Kidney tubule cell (primary cell): Measurements from ENCODE around the gene CHST4.
"Not testable (repeated sequence)": the region's sequence is repeated elsewhere in the genome, so short reads cannot be mapped to it uniquely, and the experiment has no call there.

ENCODE experiments used
- DNase-seq: peaks from one replicate; pipeline ENCODE4 v3.0.0-alpha.2; 2018; ENCODE audit warnings: low spot score

CHST4 gene

GRCh38 chr16:71570144-71570543 is 43.9 kb downstream of the CHST4 start:
- DNase-seq = no peak

GRCh38 chr16:71572497-71573116 is 46.4 kb downstream of the CHST4 start:
- DNase-seq = peak; percentile 69

GRCh38 chr16:71573387-71574094 is 47.3 kb downstream of the CHST4 start:
- DNase-seq = no peak

- DNase-seq = no peak
These were observed 48.5 kb downstream of the CHST4 start for GRCh38 chr16:71574702-71575101.

GRCh38 chr16:71576971-71577370 is 50.7 kb downstream of the CHST4 start, which contains the start of gene TAT:
Gene TAT (minus strand): TSS chr16:71577092. CDS start chr16:71576415, 677 bp downstream.
- no peak for DNase-seq

GRCh38 chr16:71582553-71582848 is 56.3 kb downstream of the CHST4 start:
- DNase-seq = not testable (repeated sequence)

- DNase-seq = no peak
These were observed 58.5 kb downstream of the CHST4 start for GRCh38 chr16:71584543-71585317.

GRCh38 chr16:71585318-71585703 is 59.1 kb downstream of the CHST4 start:
- DNase-seq = no peak
